Progenitor cell of endocrine pancreas (in vitro differentiated cells): ENCODE results near the gene PLAA. TPM values are rescaled to one million over a fixed set of nuclear protein-coding genes. Genes with fewer than 3 reads are reported as not detected.
A peak's percentile ranks its signal among the peaks of the same experiment; 100 is the strongest.

Experiments
- DNase-seq: peaks from one replicate; pipeline ENCODE4 v3.0.0; 2021; ENCODE audit warnings: low spot score; ENCODE audit not compliant: unreplicated experiment
- H3K27ac Mint-ChIP-seq: 2 replicates; pipeline ENCODE4 v1.8.0; 2021; ENCODE audit warnings: mild to moderate bottlenecking, moderate library complexity, mixed read lengths
- H3K27me3 Mint-ChIP-seq: 2 replicates; pipeline ENCODE4 v1.8.0; 2021; ENCODE audit warnings: mixed read lengths
- H3K36me3 Mint-ChIP-seq: 2 replicates; pipeline ENCODE4 v1.8.0; 2022; ENCODE audit warnings: mixed read lengths; ENCODE audit not compliant: insufficient read depth
- H3K4me1 Mint-ChIP-seq: 2 replicates; pipeline ENCODE4 v1.8.0; 2021; ENCODE audit warnings: low read depth, mixed read lengths
- H3K4me3 Mint-ChIP-seq: 2 replicates; pipeline ENCODE4 v1.8.0; 2021; ENCODE audit warnings: low read depth, mild to moderate bottlenecking, moderate library complexity, mixed read lengths
- H3K9me3 Mint-ChIP-seq: 2 replicates; pipeline ENCODE4 v1.8.0; 2021; ENCODE audit warnings: low read depth, mixed read lengths
- CTCF ChIP-seq: fragments of 200-600 bp; sonication (generic); IDR thresholded peaks from one replicate; pipeline ENCODE4 v1.5.0; 2021; ENCODE audit warnings: antibody characterized with exemption, mild to moderate bottlenecking; ENCODE audit not compliant: unreplicated experiment
- total RNA-seq: library from RNA; stranded (reverse); gene quantifications from 2 replicates; pipeline ENCODE4 v1.2.1, GENCODE V29; 2021

Gene PLAA
- total RNA-seq, 1 donor from 2014 or later, result 46.6 TPM

GRCh38 chr9:26945591-26945990 is 1.5 kb downstream of the PLAA start:
- Mint-ChIP-seq H3K27me3 (no peaks in the 10 kb centered on the region), H3K9me3 (no peaks in the 10 kb centered on the region), H3K4me3 (peak overlapping the region; percentile 98), H3K4me1 (peaks cover 19% of the 10 kb centered on the region), H3K36me3 (peaks cover 4% of the 10 kb centered on the region), H3K27ac (peak overlapping the region; percentile 100)
- no peak for TF ChIP-seq CTCF
- no peak for DNase-seq

GRCh38 chr9:26940779-26941178 is 6.3 kb downstream of the PLAA start:
- DNase-seq, result no peak
- H3K4me1 Mint-ChIP-seq, result peaks cover 15% of the 10 kb centered on the region
- H3K4me3 Mint-ChIP-seq, result no peak overlapping the region
- H3K36me3 Mint-ChIP-seq, result peaks cover 16% of the 10 kb centered on the region
- H3K27ac Mint-ChIP-seq, result no peak overlapping the region
- TF ChIP-seq CTCF, result no peak
- peaks cover 8% of the 10 kb centered on the region for H3K9me3 Mint-ChIP-seq
- H3K27me3 Mint-ChIP-seq, result no peaks in the 10 kb centered on the region

GRCh38 chr9:26939955-26940711 is 6.9 kb downstream of the PLAA start:
- H3K4me1 Mint-ChIP-seq, result peaks cover 10% of the 10 kb centered on the region
- no peaks in the 10 kb centered on the region for H3K27me3 Mint-ChIP-seq
- DNase-seq, result no peak
- H3K36me3 Mint-ChIP-seq, result peaks cover 16% of the 10 kb centered on the region
- TF ChIP-seq CTCF, result no peak
- no peak overlapping the region for H3K27ac Mint-ChIP-seq
- H3K9me3 Mint-ChIP-seq, result peaks cover 8% of the 10 kb centered on the region
- no peak overlapping the region for H3K4me3 Mint-ChIP-seq

GRCh38 chr9:26937816-26938371 is 9.1 kb downstream of the PLAA start:
- Mint-ChIP-seq H3K4me3 (no peak overlapping the region), H3K27me3 (no peaks in the 10 kb centered on the region), H3K4me1 (peaks cover 7% of the 10 kb centered on the region), H3K36me3 (peaks cover 16% of the 10 kb centered on the region), H3K27ac (no peak overlapping the region), H3K9me3 (peaks cover 8% of the 10 kb centered on the region)
- TF ChIP-seq CTCF, result no peak
- DNase-seq, result no peak

GRCh38 chr9:26935847-26936246 is 11.2 kb downstream of the PLAA start:
- Mint-ChIP-seq H3K27me3 (no peaks in the 10 kb centered on the region), H3K9me3 (peaks cover 8% of the 10 kb centered on the region), H3K36me3 (peaks cover 14% of the 10 kb centered on the region), H3K27ac (no peak overlapping the region), H3K4me3 (no peak overlapping the region), H3K4me1 (peaks cover 4% of the 10 kb centered on the region)
- TF ChIP-seq CTCF, result no peak
- DNase-seq, result no peak
